HG03575 (cell line): ENCODE measurements around the gene SLC9B1.

Experiments
- ATAC-seq: cut with Tn5 transposase; IDR thresholded peaks from one replicate; pipeline ENCODE4 v1.9.1; 2021; ENCODE audit not compliant: unreplicated experiment, insufficient number of reproducible peaks, low FRiP score; ENCODE audit errors: extremely low read depth

SLC9B1 gene

DNA sequence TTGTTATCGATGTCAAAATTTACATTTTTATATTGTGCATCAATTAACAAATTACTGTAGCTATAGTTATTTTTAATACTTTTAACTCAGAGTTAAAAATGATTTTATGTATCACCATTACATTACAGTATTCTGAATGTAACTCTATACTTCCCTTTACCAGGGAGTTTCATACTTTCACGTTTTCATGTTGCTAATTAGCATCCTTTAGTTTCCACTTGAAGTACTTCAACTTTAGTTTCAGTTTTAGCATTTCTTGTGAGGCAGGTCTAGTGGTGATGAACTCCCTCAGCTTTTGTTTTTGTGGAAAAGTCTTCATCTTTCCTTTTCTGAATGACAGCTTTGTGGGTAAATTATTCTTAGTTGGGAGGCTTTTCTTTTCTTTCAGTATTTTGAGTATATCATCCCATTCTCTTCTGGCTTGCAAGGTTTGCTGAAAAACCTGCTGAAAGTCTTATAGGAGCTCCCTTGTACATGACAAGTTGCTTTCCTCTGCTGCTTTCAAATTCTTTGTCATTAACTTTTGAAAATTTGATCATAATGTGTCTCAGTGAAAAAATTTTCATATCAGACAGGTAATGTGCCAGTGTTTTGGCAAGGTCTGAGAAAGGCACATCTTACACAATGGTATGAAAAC is 160.6 kb downstream of the SLC9B1 start:
- no peak for ATAC-seq
